Cardiac septum (tissue), 1 donor: ENCODE measurements around the gene TAPBP. TPM values are rescaled to one million over a fixed set of nuclear protein-coding genes. Genes with fewer than 3 reads are reported as not detected.
"Not testable (repeated sequence)": the region's sequence is repeated elsewhere in the genome, so short reads cannot be mapped to it uniquely, and the experiment has no call there.

ENCODE experiments used
- DNase-seq: peaks from one replicate; pipeline ENCODE4 v3.0.0-alpha.2; 2020; ENCODE audit warnings: low spot score
- intact Hi-C: fragments of 100-400 bp; cut with DNase I; formaldehyde crosslinking; loops from one replicate; pipeline ENCODE4 v1.14.0; 2022
- long read RNA-seq: library from polyadenylated mRNA; unstranded; transcript quantifications from one replicate; pipeline ENCODE4 v2.0.0, GENCODE V29; 2021
- total RNA-seq: library from RNA; stranded (reverse); fragmentation: NEBNext Ultra II Directional; extraction: Animal tissue kit (Norgen Biotek cat#: 25700); gene quantifications from one replicate; pipeline ENCODE4 v1.2.1, GENCODE V29; 2021
- donor health status: DM: no; HTN: no; CAD: no.

TAPBP gene
- total RNA-seq = 85.8 TPM
- long read RNA-seq, transcript TAPBP-234 (8 exons, 3,759 nt) = major isoform, 23 of 58 reads
- long read RNA-seq, partial matches to known transcripts = 10 of 58 reads
- long read RNA-seq, other reads (novel, unspliced or antisense) = 24 of 58 reads

DNA sequence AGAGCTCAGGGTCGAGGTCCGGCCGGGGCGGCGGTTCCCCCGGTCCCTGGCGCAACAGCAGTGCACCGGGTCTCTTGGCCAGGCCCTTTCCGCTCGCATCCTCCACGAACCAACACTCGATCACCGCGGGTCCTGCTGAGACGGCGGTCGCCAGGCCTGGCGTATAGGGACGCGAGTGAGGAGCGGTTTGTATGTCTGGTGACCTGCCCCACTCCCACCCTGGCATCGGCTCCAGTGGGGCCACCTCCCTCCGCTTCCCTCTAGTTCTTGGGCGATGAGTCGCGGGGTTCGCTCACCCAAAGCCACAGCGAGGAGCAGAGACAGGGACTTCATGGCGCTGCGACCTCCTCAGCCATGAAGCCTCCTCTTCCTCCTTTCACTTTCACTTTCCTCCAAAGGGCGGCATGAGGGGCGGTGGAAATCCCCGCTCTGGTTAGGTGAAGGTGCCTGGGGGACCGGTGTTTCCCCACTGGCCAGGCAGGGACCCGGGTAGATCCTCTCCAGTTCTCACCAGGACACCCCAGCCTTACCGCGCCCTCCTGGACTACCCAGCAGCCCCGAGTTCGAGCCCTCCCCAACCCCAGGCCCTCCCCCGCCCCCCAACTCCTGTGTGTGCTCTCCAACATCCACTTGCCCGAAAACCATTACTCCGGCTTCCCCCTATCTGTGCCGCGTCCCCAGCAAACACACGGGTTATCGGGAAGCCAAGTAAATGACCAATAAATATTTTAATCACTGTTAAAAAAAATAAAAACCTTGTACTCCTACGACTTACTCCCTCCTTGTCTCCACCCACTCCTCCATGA lies at the start of gene TAPBP:
TAPBP (minus strand) TSS at position 370 of the 806 bp plus-strand sequence; CDS start at position 333, 37 bp downstream.
- intact Hi-C loops = no loop called here
- DNase-seq = peak; percentile 80

GRCh38 chr6:33363486-33363885 lies 49.6 kb upstream of the TAPBP start:
- intact Hi-C loops, DNase-seq: not testable (repeated sequence)

GRCh38 chr6:33359331-33359730 lies 45.5 kb upstream of the TAPBP start:
- no peak for DNase-seq
- intact Hi-C loops = no loop called here

- DNase-seq, intact Hi-C loops: not testable (repeated sequence)
Observed at GRCh38 chr6:33357160-33357871, 43.4 kb upstream of the TAPBP start.

GRCh38 chr6:33356295-33356694 lies 42.4 kb upstream of the TAPBP start:
- intact Hi-C loops = no loop called here
- DNase-seq = no peak

- intact Hi-C loops, DNase-seq: not testable (repeated sequence)
Observed at GRCh38 chr6:33355860-33356259, 42.0 kb upstream of the TAPBP start.

GRCh38 chr6:33347816-33348215 lies 33.9 kb upstream of the TAPBP start:
- intact Hi-C loops = no loop called here
- no peak for DNase-seq

DNA sequence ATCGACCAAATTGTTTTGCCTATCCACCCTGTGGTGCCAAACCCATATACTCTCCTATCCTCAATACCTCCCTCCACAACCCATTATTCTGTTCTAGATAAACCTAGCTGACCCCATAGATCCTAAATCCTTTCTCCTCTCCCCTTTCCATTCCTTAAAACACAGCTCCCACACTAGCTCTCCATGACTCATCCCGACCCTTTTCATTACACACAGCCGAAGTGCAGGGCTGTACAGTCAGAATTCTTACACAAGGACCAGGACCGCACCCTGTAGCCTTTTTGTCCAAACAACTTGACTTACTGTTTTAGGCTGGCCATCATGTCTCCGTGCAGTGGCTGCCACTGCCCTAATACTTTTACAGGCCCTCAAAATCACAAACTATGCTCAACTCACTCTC lies 33.1 kb upstream of the TAPBP start:
- intact Hi-C loops, DNase-seq: not testable (repeated sequence)

DNA sequence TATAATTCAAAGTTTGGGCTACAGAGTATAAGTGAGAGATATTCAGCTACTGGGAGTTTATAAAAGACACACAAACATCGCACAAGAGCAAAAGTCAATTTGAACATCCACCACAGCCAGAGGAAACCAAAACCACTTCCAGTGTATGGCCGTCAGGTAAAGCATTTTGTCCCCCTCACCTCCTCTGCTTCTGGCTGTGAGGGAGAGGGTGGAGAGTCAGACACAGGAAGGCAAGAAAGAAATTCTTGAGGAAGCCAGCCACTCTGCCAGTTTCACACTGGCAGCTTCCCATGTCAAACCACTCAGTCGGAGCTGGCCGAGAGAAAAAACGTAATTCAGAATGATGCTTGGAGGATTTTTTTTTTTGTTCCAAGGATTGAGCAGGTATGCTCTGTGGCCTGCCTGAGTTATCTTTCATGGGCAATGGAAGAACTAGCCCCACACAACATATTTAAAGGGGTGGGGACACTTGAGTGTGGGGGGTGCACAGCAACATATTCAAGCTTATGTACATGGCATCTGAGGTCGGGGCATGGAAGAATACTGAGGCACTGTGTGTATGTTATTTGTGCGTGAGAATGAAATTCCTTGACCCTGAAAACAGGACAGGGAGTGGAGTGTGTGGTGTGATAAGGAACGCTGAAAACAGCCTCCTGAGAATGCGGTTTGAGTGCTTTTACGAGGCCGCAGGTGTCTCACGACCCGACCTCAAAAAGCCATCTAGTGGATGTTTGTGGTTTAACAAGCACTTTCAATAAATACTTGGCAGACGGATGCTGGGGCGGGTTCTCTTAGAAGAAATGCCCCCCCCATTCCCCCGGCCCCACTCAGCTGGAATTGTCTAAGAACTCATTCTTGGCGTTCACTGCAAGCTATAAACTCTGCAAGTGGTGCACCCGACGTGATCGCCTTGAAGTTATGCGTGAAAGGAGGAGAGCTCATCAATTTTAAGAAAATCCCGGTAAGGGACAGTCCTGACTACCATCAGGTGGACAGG lies 31.1 kb upstream of the TAPBP start:
- no peak for DNase-seq
- intact Hi-C loops = loop anchor here (2.0 kb wide), 1 partner anchor 64 kb away; no protein-coding TSS in a partner anchor

DNA sequence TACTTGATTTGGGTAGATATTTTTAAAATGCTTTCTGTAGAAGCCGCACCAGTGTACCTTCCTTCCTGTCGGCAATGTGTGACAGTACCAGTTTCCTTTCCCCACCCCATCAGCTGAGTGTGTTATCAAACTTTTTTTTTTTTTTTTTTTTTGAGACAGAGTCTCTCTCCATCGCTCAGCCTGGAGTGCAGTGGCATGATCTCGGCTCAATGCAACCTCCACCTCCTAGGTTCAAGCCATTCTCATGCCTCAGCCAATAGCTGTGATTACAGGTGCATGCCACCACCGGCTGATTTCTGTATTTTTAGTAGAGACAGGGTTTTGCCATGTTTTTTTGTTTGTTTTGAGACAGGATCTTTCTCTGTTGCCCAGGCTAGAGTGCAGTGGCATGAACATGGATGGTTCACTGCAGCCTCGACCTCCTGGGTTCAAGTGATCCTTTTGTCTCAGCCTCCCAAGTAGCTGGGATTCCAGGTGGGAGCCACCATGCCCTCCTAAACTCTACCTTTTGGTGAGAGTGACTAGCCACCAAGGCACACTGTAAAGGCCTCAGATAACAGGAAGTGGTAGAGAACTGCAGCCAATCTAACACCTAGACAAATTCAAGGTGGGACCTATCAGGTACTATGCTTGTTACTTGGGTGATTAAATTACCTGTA lies 30.2 kb upstream of the TAPBP start:
- DNase-seq = no peak
- intact Hi-C loops = loop anchor here (2.0 kb wide), 1 partner anchor 63 kb away; no protein-coding TSS in a partner anchor

DNA sequence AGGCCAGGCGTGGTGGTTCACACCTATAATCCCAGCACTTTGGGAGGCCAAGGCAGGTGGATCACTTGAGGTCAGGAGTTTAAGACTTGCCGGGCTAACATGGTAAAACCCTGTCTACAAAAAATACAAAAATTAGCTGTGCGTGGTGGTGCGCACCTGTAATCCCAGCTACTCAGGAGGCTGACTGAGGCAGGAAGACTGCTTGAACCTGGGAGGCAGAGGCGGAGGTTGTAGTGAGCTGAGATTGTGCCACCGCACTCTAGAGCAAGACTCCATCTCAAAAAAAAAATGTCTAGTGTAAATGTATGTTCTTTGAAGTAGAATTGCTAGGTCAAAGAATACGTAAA lies 29.7 kb upstream of the TAPBP start:
- DNase-seq, intact Hi-C loops: not testable (repeated sequence)

DNA sequence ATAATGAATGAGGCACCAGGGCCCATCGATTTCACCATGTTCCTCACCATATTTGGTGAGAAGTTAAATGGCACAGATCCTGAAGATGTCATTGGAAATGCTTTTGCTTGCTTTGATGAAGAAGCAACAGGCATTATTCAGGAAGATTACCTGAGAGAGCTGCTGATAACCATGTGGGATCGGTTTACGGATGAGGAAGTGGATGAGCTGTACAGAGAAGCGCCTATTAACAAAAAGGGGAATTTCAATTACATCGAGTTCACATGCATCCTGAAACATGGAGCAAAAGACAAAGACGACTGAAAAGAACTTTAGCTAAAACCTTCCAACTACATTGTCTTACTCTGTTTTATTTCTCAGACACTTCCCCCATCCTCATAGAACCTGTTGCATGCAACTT lies 25.3 kb upstream of the TAPBP start:
- intact Hi-C loops = no loop called here

GRCh38 chr6:33336495-33336894 lies 22.6 kb upstream of the TAPBP start:
- no peak for DNase-seq
- intact Hi-C loops = no loop called here

More for the DNA sequence above, 25.3 kb upstream of the TAPBP start:
- DNase-seq = no peak

DNA sequence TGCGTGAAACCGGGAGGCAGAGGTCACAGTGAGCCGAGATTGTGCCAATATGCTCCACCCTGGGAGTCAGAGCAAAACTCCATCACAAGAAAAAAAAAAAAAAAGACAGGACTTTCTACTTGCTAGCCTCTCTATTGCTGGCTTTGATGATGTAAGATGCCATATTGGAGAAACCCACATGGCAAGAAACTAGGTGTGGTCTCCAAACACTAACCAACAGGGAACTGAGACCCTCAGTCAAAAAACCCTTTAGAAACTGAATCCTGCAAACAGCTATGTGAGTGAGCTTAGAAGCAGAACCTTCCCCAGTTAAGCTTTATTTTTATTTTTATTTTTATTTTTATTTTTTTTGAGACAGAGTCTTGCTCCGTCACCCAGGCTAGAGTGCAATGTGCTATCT lies 22.0 kb upstream of the TAPBP start:
- DNase-seq = no peak
- intact Hi-C loops = no loop called here

DNA sequence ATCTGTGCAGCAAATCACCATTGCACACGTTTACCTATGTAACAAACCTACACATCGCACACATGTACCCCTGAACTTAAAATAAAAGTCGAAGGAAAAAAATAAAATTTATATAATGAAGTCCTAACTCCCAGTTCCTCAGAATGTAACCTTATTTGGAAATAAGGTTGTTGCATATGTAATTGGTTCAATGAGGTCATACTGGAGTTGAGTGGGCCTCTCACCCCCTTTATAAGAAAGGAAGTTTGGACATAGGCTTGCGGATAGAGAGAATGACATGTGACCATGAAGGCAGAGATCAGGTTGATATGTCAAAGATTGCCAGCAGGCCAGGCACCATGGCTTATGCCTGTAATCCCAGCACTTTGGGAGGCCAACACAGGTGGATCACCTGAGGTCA lies 19.8 kb upstream of the TAPBP start:
- DNase-seq = no peak
- intact Hi-C loops = no loop called here

GRCh38 chr6:33330736-33331135 lies 16.9 kb upstream of the TAPBP start:
- DNase-seq = no peak

GRCh38 chr6:33329058-33329457 lies 15.2 kb upstream of the TAPBP start:
- intact Hi-C loops = no loop called here
- DNase-seq = no peak

More at GRCh38 chr6:33330736-33331135, 16.9 kb upstream of the TAPBP start:
- intact Hi-C loops = no loop called here

- intact Hi-C loops = no loop called here
- no peak for DNase-seq
Observed at GRCh38 chr6:33324125-33324524, 10.2 kb upstream of the TAPBP start.

DNA sequence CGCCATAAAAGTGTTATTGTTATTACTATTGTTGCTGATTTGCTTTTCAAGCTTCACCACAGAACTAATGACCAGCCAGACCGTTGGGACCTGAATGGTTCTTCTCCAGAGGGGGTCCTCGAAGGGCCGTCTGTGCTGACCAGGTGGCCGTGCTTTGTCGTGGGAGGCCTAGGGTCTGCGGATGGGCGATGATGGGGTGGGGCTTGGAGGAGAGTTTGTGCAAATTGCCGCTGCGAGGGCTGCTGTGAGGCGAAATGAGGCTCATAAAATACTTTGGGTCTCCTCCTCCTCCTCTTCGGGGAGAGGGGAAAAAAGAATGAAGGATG lies 9.7 kb upstream of the TAPBP start:
- intact Hi-C loops = no loop called here
- DNase-seq = no peak
